ENCODE measurements around the gene BATF.

- TF ChIP-seq CTCF (conservative IDR thresholded peaks at IDR 0.05) (no peak), EZH2 (IDR thresholded peaks at IDR 0.05; ENCODE audit: low read depth) (no peak)
Observed at GRCh38 chr14:75484711-75485429, 37.4 kb upstream of the BATF start.
